Liver (tissue), 9 donors: ENCODE results near the gene TNNT3. TPM values are rescaled to one million over a fixed set of nuclear protein-coding genes. Genes with fewer than 3 reads are reported as not detected.

ENCODE experiments used
- DNase-seq: peaks from one replicate; pipeline ENCODE4 v3.0.0-alpha.2; 2017; ENCODE audit warnings: low spot score
- H3K27ac ChIP-seq, 2 donors: one replicate each; pipeline ENCODE4 v1.7.0; 2013; ENCODE audit warnings: inconsistent platforms in 2 of 2, low read length in 2 of 2, control low read depth in 1 of 2, low read depth in 1 of 2, mild to moderate bottlenecking in 1 of 2
- H3K27me3 ChIP-seq, 4 donors: one replicate each; pipeline versions ENCODE4 v1.6.1 to v1.7.0; 2013; ENCODE audit warnings: low read length in 3 of 4, inconsistent platforms in 1 of 4, mild to moderate bottlenecking in 1 of 4, moderate library complexity in 1 of 4; ENCODE audit not compliant: control insufficient read depth in 4 of 4, insufficient read depth in 4 of 4
- H3K36me3 ChIP-seq, 4 donors: one replicate each; pipeline versions ENCODE4 v1.6.1 to v1.7.0; 2013; ENCODE audit warnings: low read length in 3 of 4, mild to moderate bottlenecking in 3 of 4, low read depth in 1 of 4, moderate library complexity in 1 of 4; ENCODE audit not compliant: control insufficient read depth in 4 of 4, insufficient read depth in 3 of 4
- H3K4me1 ChIP-seq, 4 donors: one replicate each; pipeline versions ENCODE4 v1.6.1 to v1.7.0; 2013; ENCODE audit warnings: low read length in 3 of 4, mild to moderate bottlenecking in 3 of 4, moderate library complexity in 1 of 4; ENCODE audit not compliant: control insufficient read depth in 4 of 4, insufficient read depth in 4 of 4
- H3K4me3 ChIP-seq, 3 donors: one replicate each; pipeline versions ENCODE4 v1.6.1 to v1.7.0; 2013; ENCODE audit warnings: low read length in 3 of 3, control low read depth in 1 of 3, low read depth in 1 of 3, mild to moderate bottlenecking in 1 of 3
- H3K9ac ChIP-seq, 2 donors: one replicate each; pipeline ENCODE4 v1.7.0; 2013; ENCODE audit warnings: low read length in 2 of 2, mild to moderate bottlenecking in 2 of 2, moderate library complexity in 2 of 2, control low read depth in 1 of 2, low read depth in 1 of 2
- H3K9me3 ChIP-seq, 4 donors: one replicate each; pipeline versions ENCODE4 v1.6.1 to v1.7.0; 2013; ENCODE audit warnings: low read length in 3 of 4; ENCODE audit not compliant: control insufficient read depth in 4 of 4
- ATF3 ChIP-seq: IDR thresholded peaks from 2 replicates; pipeline ENCODE4 v1.6.1; 2016; ENCODE audit warnings: antibody characterized with exemption
- CTCF ChIP-seq: fragments of 150-350 bp; IDR thresholded peaks from 2 replicates; pipeline ENCODE4 v1.5.1; 2017; ENCODE audit warnings: improper control_type of control experiment, low read depth, low read length; ENCODE audit not compliant: missing input control
- EGR1 ChIP-seq, 2 donors: IDR thresholded peaks; 2 replicates each; pipeline ENCODE4 v1.6.1; 2016 to 2018; ENCODE audit warnings: antibody characterized with exemption in 2 of 2, low read depth in 2 of 2
- FOXA1 ChIP-seq: IDR thresholded peaks from 2 replicates; pipeline ENCODE4 v1.6.1; 2016; ENCODE audit warnings: antibody characterized with exemption
- FOXA2 ChIP-seq: IDR thresholded peaks from 2 replicates; pipeline ENCODE4 v1.6.1; 2016; ENCODE audit warnings: antibody characterized with exemption
- GABPA ChIP-seq, 2 donors: IDR thresholded peaks in 1 of 2; conservative IDR thresholded peaks in 1 of 2; 2 replicates each; pipeline ENCODE4 v1.6.1; 2016; ENCODE audit warnings: antibody characterized with exemption in 2 of 2, mild to moderate bottlenecking in 1 of 2, moderate library complexity in 1 of 2
- HNF4A ChIP-seq, 2 donors: conservative IDR thresholded peaks; 2 replicates each; pipeline ENCODE4 v1.6.1; 2016; ENCODE audit warnings: antibody characterized with exemption in 2 of 2, mild to moderate bottlenecking in 2 of 2
- HNF4G ChIP-seq: IDR thresholded peaks from 2 replicates; pipeline ENCODE4 v1.6.1; 2016; ENCODE audit warnings: antibody characterized with exemption
- JUND ChIP-seq, 2 donors: IDR thresholded peaks; 2 replicates each; pipeline ENCODE4 v1.6.1; 2016; ENCODE audit warnings: antibody characterized with exemption in 2 of 2
- MAX ChIP-seq: IDR thresholded peaks from 2 replicates; pipeline ENCODE4 v1.6.1; 2016; ENCODE audit warnings: antibody characterized with exemption
- NR2F2 ChIP-seq: IDR thresholded peaks from 2 replicates; pipeline ENCODE4 v1.6.1; 2016; ENCODE audit warnings: antibody characterized with exemption
- RAD21 ChIP-seq, 2 donors: IDR thresholded peaks; 2 replicates each; pipeline ENCODE4 v1.6.1; 2016; ENCODE audit warnings: antibody characterized with exemption in 2 of 2, mild to moderate bottlenecking in 2 of 2
- REST ChIP-seq: IDR thresholded peaks from 2 replicates; pipeline ENCODE4 v1.6.1; 2016; ENCODE audit warnings: antibody characterized with exemption, mild to moderate bottlenecking
- RXRA ChIP-seq, 2 donors: IDR thresholded peaks; 2 replicates each; pipeline ENCODE4 v1.6.1; 2017 to 2018; ENCODE audit warnings: antibody characterized with exemption in 2 of 2, mild to moderate bottlenecking in 1 of 2
- SP1 ChIP-seq: IDR thresholded peaks from 2 replicates; pipeline ENCODE4 v1.6.1; 2018; ENCODE audit warnings: antibody characterized with exemption, mild to moderate bottlenecking
- TAF1 ChIP-seq: conservative IDR thresholded peaks from 2 replicates; pipeline ENCODE4 v1.6.1; 2016; ENCODE audit warnings: antibody characterized with exemption, mild to moderate bottlenecking
- YY1 ChIP-seq: IDR thresholded peaks from 2 replicates; pipeline ENCODE4 v1.6.1; 2016; ENCODE audit warnings: antibody characterized with exemption, mild to moderate bottlenecking
- ZBTB33 ChIP-seq: IDR thresholded peaks from 2 replicates; pipeline ENCODE4 v1.6.1; 2016; ENCODE audit warnings: antibody characterized with exemption
- WGBS: extraction: QIAGEN DNeasy Blood & Tissue Kit; methylation state at CpG from one replicate; pipeline ENCODE4 v1.1.7; 2013; 5-methylcytosine and 5-hydroxymethylcytosine counted together
- polyA plus RNA-seq, 2 donors: library from polyadenylated mRNA; stranded (reverse) in 1 of 2; unstranded in 1 of 2; fragments of 200-250 nt in 1 of 2; fragments of >200 nt in 1 of 2; fragmentation: Nextera tagmentation in 1 of 2; extraction: Ambion mirVana in 1 of 2; gene quantifications; one replicate each; pipeline versions ENCODE4 v1.2.1 to v1.2.3, GENCODE V29; 2013 to 2015
- total RNA-seq, 2 donors: library from RNA; depleted of rRNA; stranded (reverse); fragments of >200 nt; gene quantifications; one replicate each; pipeline ENCODE4 v1.2.3, GENCODE V29; 2014
- donor health status: healthy.
- donor health status: healthy.
- donor health status: healthy.
- donor health status: healthy.
- donor health status: healthy.

Gene TNNT3
- total and polyA plus RNA-seq, 4 donors = 0.06 to 0.14 TPM; not detected in 2

GRCh38 chr11:1970956-1971355, 51.5 kb downstream of the TNNT3 start:
- Histone ChIP-seq H3K9me3 (no peaks in the 10 kb centered on the region), H3K27me3 (no peaks in the 10 kb centered on the region), H3K9ac (no peak overlapping the region), H3K36me3 (no peaks in the 10 kb centered on the region), H3K4me3 (no peak overlapping the region), H3K4me1 (no peaks in the 10 kb centered on the region), H3K27ac (no peak overlapping the region)
- WGBS = 70% methylated on average over 11 of the region's 15 CpGs
- TF ChIP-seq EGR1 (IDR thresholded peaks at IDR 0.05; ENCODE audit: low read depth in 2 of 2) (no peak), FOXA1 (no peak), HNF4G (no peak), FOXA2 (no peak), ZBTB33 (no peak), CTCF (no peak), TAF1 (no peak), REST (no peak), JUND (IDR thresholded peaks at IDR 0.05) (no peak), ATF3 (no peak), NR2F2 (no peak), GABPA (IDR thresholded peaks at IDR 0.05 in 1 of 2, conservative IDR thresholded peaks at IDR 0.05 in 1 of 2) (no peak), RAD21 (IDR thresholded peaks at IDR 0.05) (no peak), HNF4A (conservative IDR thresholded peaks at IDR 0.05) (no peak), MAX (no peak), YY1 (no peak), SP1 (no peak), RXRA (IDR thresholded peaks at IDR 0.05) (no peak)
- peak; percentile 29 for DNase-seq

- no peaks in the 10 kb centered on the region for H3K27me3 ChIP-seq
- WGBS = no CpG with 5 or more reads among the region's 13 CpGs
- no peaks in the 10 kb centered on the region for H3K4me1 ChIP-seq
- H3K9ac ChIP-seq = no peak overlapping the region
- no peak for DNase-seq
- no peaks in the 10 kb centered on the region for H3K36me3 ChIP-seq
- no peaks in the 10 kb centered on the region for H3K9me3 ChIP-seq
- H3K4me3 ChIP-seq = no peak overlapping the region
- no peak overlapping the region for H3K27ac ChIP-seq
- TF ChIP-seq EGR1 (IDR thresholded peaks at IDR 0.05; ENCODE audit: low read depth in 2 of 2) = no peak
- TF ChIP-seq CTCF = no peak
- TF ChIP-seq ATF3 = no peak
- TF ChIP-seq MAX = no peak
- TF ChIP-seq TAF1 = no peak
- no peak for TF ChIP-seq YY1
- TF ChIP-seq RXRA (IDR thresholded peaks at IDR 0.05) = no peak
- TF ChIP-seq JUND (IDR thresholded peaks at IDR 0.05) = no peak
- no peak for TF ChIP-seq NR2F2
- TF ChIP-seq RAD21 (IDR thresholded peaks at IDR 0.05) = no peak
- no peak for TF ChIP-seq ZBTB33
Observed at GRCh38 chr11:1975185-1975584, 55.7 kb downstream of the TNNT3 start.
